ENCODE results near the gene C1orf167.

C1orf167 gene

DNA sequence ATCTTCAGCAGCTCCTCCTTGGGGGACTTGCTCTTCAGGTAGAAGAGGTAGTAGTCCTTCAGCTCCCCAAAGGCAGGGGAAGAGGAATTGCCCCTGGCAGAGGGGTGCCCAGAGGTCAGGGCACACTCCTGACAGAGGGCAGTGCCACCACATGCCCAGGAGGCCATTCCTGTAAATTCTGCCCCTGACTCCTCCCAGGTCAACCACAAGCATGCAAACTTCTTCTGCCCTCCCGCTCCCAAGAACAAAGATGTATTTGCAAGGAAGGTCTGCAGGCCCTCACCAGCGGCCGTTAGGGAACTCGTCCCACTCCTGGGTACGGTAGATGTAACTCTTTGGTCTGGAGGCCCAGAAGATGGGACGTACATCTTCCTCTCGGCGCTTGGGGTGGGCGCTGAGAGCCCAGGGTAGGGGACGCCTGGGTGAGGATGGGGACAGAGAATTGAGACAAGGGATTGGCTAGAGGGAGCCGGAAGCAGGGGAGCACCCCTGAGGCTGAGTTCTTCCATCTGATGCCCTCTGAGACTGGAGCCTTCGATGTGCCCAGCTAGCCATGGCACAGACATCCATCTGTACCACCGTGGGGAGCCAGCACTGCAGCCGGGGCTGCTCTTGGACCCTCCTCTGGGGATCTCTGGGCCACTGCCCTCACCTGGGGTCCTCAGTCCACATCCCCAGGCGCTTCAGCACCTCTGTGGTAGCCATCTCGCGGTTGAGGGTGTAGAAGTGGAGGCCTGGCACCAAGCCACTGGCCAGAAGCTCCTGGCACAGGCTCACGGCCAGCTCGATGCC lies 32.6 kb downstream of the C1orf167 start:
- DNase-seq (ENCODE audit: low read depth, low spot score) = no peak
- TF ChIP-seq, protein P1, sequence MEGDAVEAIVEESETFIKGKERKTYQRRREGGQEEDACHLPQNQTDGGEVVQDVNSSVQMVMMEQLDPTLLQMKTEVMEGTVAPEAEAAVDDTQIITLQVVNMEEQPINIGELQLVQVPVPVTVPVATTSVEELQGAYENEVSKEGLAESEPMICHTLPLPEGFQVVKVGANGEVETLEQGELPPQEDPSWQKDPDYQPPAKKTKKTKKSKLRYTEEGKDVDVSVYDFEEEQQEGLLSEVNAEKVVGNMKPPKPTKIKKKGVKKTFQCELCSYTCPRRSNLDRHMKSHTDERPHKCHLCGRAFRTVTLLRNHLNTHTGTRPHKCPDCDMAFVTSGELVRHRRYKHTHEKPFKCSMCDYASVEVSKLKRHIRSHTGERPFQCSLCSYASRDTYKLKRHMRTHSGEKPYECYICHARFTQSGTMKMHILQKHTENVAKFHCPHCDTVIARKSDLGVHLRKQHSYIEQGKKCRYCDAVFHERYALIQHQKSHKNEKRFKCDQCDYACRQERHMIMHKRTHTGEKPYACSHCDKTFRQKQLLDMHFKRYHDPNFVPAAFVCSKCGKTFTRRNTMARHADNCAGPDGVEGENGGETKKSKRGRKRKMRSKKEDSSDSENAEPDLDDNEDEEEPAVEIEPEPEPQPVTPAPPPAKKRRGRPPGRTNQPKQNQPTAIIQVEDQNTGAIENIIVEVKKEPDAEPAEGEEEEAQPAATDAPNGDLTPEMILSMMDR (IDR thresholded peaks at IDR 0.05; ENCODE audit: insufficient read depth, low read length, missing control alignments) = no peak
- no peak overlapping the region for H3K4me3 ChIP-seq (ENCODE audit: low read depth, low read length)
- POLR2A ChIA-PET = interaction anchor here (1.3 kb wide), 1 partner anchor 9 kb away, joined by 3 read pairs; no protein-coding TSS in a partner anchor
- CTCF ChIA-PET = interaction anchor here (1.2 to 2.9 kb wide), 3 partner anchors 8 to 10 kb away, joined by 5 to 8 read pairs (median 6); no protein-coding TSS in a partner anchor

DNA sequence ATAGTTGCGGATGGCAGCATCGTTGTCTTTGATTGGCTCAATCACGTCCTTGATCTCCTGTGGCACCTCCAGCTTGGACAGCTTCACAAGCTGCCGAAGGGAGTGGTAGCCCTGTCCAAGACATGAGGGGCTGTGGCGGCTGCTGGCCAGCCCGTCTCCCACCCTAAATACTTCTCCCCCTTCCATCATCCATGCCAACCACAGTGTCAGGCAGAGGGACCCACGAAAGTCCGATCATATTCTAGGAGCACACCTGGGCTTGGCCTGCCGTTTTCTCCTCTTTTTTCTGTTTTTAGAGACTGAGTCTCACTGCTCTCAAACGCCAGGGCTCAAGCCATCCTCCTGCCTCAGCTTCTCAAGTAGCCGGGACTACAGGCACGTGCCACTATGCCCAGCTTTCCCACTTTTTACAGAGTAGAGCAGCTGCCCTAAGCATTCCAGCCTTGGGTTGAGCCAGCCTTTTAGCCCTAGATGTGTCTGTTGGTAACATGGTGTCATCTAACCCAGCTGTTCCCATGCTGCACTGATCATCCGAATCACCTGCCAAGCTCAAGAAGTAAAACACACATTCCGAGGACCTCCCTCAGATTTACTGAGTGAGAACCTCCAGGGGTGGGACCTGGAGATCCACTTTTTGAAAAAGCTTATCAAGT lies 33.4 kb downstream of the C1orf167 start:
- DNase-seq (ENCODE audit: low read depth, low spot score) = no peak
- TF ChIP-seq, protein P1 (IDR thresholded peaks at IDR 0.05; ENCODE audit: insufficient read depth, low read length, missing control alignments) = no peak
- H3K4me3 ChIP-seq (ENCODE audit: low read depth, low read length) = no peak overlapping the region
- POLR2A ChIA-PET = no interaction called here
- CTCF ChIA-PET = interaction anchor here (1.4 to 2.9 kb wide), 3 partner anchors 8 to 75 kb away, joined by 4 to 8 read pairs (median 6); no protein-coding TSS in a partner anchor

DNA sequence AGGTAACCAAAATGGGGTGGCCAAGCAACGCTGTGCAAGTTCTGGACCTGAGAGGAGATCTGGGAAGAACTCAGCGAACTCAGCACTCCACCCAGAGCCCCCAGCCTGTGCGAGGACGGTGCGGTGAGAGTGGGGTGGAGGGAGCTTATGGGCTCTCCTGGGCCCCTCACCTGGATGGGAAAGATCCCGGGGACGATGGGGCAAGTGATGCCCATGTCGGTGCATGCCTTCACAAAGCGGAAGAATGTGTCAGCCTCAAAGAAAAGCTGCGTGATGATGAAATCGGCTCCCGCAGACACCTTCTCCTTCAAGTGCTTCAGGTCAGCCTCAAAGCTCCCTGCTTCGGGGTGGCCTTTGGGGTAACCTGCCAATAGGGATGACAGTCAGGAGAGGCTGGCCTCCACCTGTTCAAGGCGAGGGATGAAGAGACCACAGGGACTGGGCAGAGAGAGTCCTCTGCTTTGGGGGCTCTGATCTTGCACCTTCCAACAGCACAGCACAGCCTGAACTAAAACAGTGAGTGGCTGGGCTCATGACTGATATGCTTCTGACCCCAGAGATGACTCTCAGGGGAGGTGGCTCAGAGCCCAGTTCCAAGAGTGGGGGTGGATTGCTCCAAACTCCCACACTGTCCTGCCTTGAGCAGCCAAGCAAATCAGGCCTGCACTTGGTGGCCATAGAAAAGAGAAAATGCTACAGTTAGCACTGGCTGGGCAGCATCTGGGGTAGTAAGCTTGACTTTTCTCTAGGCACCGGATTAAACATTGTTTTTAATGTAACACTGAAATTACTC lies 34.2 kb downstream of the C1orf167 start:
- ChIA-PET POLR2A (no interaction called here), CTCF (interaction anchor here (1.4 to 2.9 kb wide), 3 partner anchors 9 to 76 kb away, joined by 4 to 8 read pairs (median 6); no protein-coding TSS in a partner anchor)
- no peak for DNase-seq (ENCODE audit: low read depth, low spot score)
- H3K4me3 ChIP-seq (ENCODE audit: low read depth, low read length) = no peak overlapping the region
- TF ChIP-seq, protein P1 (IDR thresholded peaks at IDR 0.05; ENCODE audit: insufficient read depth, low read length, missing control alignments) = no peak

DNA sequence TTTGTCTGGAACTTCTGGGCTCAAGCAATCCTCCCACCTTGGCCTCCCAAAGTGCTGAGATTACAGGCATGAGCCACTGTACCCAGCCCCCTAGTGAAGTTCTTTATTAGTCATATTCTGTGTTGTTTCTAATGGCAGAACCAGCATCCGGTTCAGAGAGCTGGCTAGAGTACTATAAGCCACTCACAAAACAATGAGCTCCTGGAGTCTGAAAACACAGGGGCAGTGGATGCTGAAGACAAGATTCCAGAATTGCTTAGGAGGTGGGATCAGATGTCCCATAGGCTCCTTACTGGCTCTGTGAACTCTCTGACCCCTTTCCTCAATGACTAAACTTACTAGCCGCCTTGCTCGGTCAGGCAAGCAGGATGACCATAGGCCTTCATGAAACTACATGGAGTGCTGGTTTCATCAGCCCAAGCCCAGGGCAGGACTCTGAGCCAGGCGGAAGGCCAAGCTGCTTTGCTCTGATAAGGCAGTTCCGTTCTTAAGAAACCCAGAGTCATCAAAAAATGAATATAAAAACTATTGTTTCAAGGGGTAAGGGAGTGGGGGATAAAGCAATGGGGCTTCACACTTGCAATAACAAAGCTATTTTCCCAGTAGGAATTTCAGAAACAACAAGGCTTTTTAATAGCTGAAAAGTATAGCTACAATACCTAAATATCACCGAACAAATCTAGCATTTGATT lies 35.7 kb downstream of the C1orf167 start:
- H3K4me3 ChIP-seq (ENCODE audit: low read depth, low read length) = no peak overlapping the region
- ChIA-PET CTCF (interaction anchor here (0.8 to 2.9 kb wide), 3 partner anchors 9 to 11 kb away, joined by 3 to 8 read pairs (median 7); no protein-coding TSS in a partner anchor), POLR2A (interaction anchor here (0.9 kb wide), 1 partner anchor 10 kb away, joined by 3 read pairs; no protein-coding TSS in a partner anchor)
- TF ChIP-seq, protein P1 (IDR thresholded peaks at IDR 0.05; ENCODE audit: insufficient read depth, low read length, missing control alignments) = no peak
- DNase-seq (ENCODE audit: low read depth, low spot score) = no peak

DNA sequence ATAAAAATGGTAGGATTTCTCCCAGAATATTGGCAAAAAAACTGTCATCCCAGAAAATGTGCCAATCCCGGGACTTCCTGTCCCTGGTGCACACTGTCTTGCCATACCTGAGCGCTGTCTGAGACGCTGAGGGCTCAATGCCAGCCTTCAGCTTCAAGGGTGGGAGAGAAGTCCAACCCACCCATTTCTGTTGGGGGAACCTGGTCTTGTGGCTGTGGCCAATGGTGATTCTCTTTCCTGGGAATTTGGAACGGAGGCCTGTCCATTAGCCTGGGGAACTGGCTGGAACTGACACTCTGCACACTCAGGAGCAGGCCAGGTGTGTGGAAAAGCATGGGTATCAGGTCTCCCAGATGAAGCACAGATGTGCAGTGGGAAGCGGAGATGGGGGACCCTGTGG lies 37.1 kb downstream of the C1orf167 start:
- CTCF ChIA-PET = no interaction called here
- TF ChIP-seq, protein P1 (IDR thresholded peaks at IDR 0.05; ENCODE audit: insufficient read depth, low read length, missing control alignments) = no peak
- no peak for DNase-seq (ENCODE audit: low read depth, low spot score)
- H3K4me3 ChIP-seq (ENCODE audit: low read depth, low read length) = no peak overlapping the region
- POLR2A ChIA-PET = no interaction called here

Data from AG04449 (cell line).